SH-SY5Y (cell line): ENCODE measurements around the gene CCDC170.

ENCODE experiments used
- GATA2 ChIP-seq: IDR thresholded peaks from 2 replicates; pipeline ENCODE4 v1.6.1; 2011; ENCODE audit warnings: mild to moderate bottlenecking, low read depth, low read length
- GATA3 ChIP-seq: IDR thresholded peaks from 2 replicates; pipeline ENCODE4 v1.6.1; 2011; ENCODE audit warnings: low read depth, mild to moderate bottlenecking, low read length, moderate library complexity

- no peak for TF ChIP-seq GATA2
- TF ChIP-seq GATA3 = no peak
Measured at GRCh38 chr6:151497905-151498304, 4.1 kb downstream of the CCDC170 start.
